Activated CD4-positive, alpha-beta T cell treated with anti-CD3 and anti-CD28 coated beads, Interleukin-10, Interleukin-2, amounts not matched to agents 100 ng/mL and 50 ng/mL, durations not matched to agents 16 hours and 8 hours (primary cell): ENCODE measurements around the gene HCN1.
"Not testable (repeated sequence)": the region's sequence is repeated elsewhere in the genome, so short reads cannot be mapped to it uniquely, and the experiment has no call there.

Experiments used
- DNase-seq: peaks from one replicate; pipeline ENCODE4 v3.0.0-alpha.2; 2020

The HCN1 gene

GRCh38 chr5:45414620-45415573, 281.3 kb downstream of the HCN1 start:
- no peak for DNase-seq

- DNase-seq = no peak
Observed at GRCh38 chr5:45411971-45412612, 284.1 kb downstream of the HCN1 start.

- DNase-seq = no peak
Observed at GRCh38 chr5:45410304-45410995, 285.7 kb downstream of the HCN1 start.

- no peak for DNase-seq
Observed at GRCh38 chr5:45408067-45408466, 288.1 kb downstream of the HCN1 start.

- DNase-seq = no peak
Observed at GRCh38 chr5:45402804-45403455, 293.2 kb downstream of the HCN1 start.

GRCh38 chr5:45399041-45399440, 297.1 kb downstream of the HCN1 start:
- no peak for DNase-seq

GRCh38 chr5:45385321-45386058, 310.7 kb downstream of the HCN1 start:
- no peak for DNase-seq

- no peak for DNase-seq
Observed at GRCh38 chr5:45383985-45384384, 312.2 kb downstream of the HCN1 start.

- no peak for DNase-seq
Observed at GRCh38 chr5:45382583-45382982, 313.6 kb downstream of the HCN1 start.

- DNase-seq = no peak
Observed at GRCh38 chr5:45376417-45376816, 319.8 kb downstream of the HCN1 start.

- no peak for DNase-seq
Observed at GRCh38 chr5:45372629-45373028, 323.6 kb downstream of the HCN1 start.

- DNase-seq = not testable (repeated sequence)
Observed at GRCh38 chr5:45371423-45371822, 324.8 kb downstream of the HCN1 start.

GRCh38 chr5:45355189-45355992, 340.8 kb downstream of the HCN1 start:
- DNase-seq = no peak

- DNase-seq = no peak
Observed at GRCh38 chr5:45336464-45336863, 359.7 kb downstream of the HCN1 start.

- no peak for DNase-seq
Observed at GRCh38 chr5:45335978-45336377, 360.2 kb downstream of the HCN1 start.

- no peak for DNase-seq
Observed at GRCh38 chr5:45335346-45335745, 360.8 kb downstream of the HCN1 start.

- DNase-seq = no peak
Observed at GRCh38 chr5:45334939-45335338, 361.2 kb downstream of the HCN1 start.

GRCh38 chr5:45312627-45313026, 383.6 kb downstream of the HCN1 start:
- DNase-seq = not testable (repeated sequence)

GRCh38 chr5:45295231-45295630, 400.9 kb downstream of the HCN1 start:
- no peak for DNase-seq

- DNase-seq = no peak
Observed at GRCh38 chr5:45288746-45289145, 407.4 kb downstream of the HCN1 start.

- DNase-seq = no peak
Observed at GRCh38 chr5:45284436-45284835, 411.7 kb downstream of the HCN1 start.
